ENCODE measurements around the gene MORN5.

DNA sequence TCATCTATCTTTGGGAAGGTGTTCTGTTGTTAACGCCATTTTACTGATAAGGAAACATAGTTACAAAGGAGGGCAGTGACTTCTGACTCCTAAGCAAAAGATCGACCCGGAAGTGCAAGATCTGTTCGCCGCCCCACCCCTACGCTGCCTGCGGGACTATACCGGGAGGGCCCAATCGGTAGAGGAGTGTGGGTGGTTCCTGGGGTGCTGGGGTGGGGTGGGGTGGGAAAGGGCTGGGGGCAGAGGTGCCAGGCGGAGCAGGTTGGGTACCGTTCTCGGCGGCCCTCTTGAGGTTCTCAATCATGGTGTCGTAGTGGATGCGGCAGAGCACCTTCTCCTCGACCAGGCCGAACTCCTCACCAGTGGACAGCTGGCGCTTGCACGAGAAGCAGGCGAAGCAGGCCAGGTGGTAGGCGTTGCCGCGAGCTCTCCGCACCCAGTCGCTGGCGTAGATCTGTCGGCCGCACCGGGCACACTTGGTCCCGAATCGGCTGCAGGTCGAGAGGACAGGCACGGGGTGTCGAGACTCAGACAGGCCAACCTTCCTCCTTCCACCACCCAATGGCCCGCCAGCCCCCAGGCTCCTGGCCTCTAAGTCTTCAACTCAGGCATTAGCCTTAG, 57.2 kb downstream of the MORN5 start:
- TF ChIP-seq, protein P1, sequence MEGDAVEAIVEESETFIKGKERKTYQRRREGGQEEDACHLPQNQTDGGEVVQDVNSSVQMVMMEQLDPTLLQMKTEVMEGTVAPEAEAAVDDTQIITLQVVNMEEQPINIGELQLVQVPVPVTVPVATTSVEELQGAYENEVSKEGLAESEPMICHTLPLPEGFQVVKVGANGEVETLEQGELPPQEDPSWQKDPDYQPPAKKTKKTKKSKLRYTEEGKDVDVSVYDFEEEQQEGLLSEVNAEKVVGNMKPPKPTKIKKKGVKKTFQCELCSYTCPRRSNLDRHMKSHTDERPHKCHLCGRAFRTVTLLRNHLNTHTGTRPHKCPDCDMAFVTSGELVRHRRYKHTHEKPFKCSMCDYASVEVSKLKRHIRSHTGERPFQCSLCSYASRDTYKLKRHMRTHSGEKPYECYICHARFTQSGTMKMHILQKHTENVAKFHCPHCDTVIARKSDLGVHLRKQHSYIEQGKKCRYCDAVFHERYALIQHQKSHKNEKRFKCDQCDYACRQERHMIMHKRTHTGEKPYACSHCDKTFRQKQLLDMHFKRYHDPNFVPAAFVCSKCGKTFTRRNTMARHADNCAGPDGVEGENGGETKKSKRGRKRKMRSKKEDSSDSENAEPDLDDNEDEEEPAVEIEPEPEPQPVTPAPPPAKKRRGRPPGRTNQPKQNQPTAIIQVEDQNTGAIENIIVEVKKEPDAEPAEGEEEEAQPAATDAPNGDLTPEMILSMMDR (IDR thresholded peaks at IDR 0.05): no peak
- TF ChIP-seq POLR2A (IDR thresholded peaks at IDR 0.05) (no peak), POLR2AphosphoS5 (IDR thresholded peaks at IDR 0.05) (no peak)
